ENCODE data around the gene CMTR1.

Gene CMTR1

DNA sequence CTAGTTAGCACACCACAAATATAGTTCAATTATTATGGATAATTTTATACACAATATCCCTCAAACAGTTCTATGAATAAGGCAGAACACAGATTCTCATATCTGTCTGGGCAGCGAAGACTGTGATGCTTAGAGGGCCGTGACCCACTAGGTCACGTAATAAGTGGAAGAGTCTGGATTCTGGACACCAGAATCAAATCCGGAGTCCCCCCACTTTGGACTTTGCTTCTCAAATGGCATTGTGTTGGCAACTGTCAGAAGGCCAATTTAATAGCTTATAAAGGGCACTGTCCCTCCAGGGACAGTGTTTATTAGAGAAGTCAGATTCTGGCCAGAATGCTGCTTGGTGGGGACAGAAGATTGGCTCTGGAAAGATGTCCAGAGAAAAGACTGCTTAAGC is 73.5 kb downstream of the CMTR1 start:
- intact Hi-C loops (cut with DNase I) = no loop called here
- DNase-seq = peak in 1 of 10 donors; percentile 5

DNA sequence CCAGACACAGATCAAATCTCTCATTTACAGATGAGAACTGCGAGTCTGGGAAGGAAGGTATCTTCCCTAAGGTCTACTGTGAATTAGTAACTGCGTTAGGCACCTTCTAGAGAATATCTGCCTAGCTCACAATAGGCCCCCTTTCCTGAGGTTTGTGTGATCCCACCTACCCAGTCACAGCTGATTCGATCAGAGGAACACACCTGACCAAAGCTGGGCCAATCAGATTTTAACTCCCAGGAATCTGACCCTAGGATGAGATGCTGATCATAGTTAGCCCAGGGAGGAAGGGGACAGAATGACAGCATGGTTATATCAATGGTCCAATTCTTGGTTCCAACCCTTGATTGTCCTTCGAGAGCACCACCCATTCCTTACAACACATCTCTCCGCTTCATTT is 74.1 kb downstream of the CMTR1 start:
- intact Hi-C loops (cut with DNase I) = no loop called here
- no peak for DNase-seq

GRCh38 chr6:37507690-37508421 is 74.8 kb downstream of the CMTR1 start:
- intact Hi-C loops (cut with DNase I) = no loop called here
- peak in 1 of 10 donors; percentile 1 for DNase-seq

DNA sequence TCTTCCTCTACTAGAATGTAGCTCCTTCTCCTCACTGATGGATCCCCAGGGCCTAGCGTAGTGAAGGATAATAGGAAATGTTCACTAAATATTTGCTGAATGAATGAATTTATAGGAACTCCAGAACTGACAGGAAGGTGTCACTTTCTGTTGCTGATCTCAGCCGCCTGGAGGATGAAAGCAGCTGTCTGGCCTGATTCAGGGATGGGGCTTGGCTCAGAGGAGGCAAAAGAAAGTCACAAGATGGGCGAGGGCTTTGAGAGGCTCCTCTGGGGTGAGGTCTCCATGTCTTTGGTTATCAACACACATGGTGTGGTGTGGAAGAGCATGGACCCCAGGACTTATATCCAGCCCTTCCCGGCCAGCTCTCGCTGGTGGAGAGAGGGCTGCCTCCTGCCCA is 78.2 kb downstream of the CMTR1 start:
- intact Hi-C loops (cut with DNase I) = no loop called here
- peak in 3 of 10 donors; percentile 18 to 71 (median 30) for DNase-seq

GRCh38 chr6:37511910-37512399 is 78.9 kb downstream of the CMTR1 start:
- peak in 3 of 10 donors; percentile 26 to 69 (median 65) for DNase-seq
- intact Hi-C loops (cut with DNase I) = no loop called here

DNA sequence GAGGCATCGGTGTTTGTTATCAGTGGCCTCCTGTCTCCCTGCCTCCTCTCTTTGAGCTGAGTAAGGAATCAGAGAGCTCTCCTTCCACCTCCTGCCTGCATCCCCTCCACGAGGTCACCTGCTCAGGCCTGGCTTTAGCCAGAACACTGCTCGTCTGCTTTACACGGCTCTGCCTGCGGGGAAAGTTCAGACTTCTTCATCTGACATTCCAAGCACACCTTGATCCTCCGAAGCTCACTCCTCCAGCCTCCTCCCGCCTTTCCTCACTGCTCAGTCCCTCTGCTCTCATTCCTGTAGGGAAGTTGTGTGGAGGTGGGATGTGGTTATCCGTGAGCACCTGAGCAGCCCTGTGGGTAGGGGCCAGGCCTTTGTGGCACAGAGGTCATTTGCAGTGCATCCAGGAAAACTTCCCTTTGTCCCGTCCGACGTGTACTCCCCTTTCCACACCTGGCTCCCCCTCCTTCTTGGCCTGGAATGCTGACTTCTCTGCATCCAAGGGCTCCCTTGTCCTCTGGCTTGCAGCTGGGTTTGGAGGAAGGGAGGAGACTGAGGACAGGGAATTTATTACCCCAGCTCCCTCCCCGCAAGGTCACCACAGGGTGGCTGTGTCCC is 79.5 kb downstream of the CMTR1 start:
- intact Hi-C loops (cut with DNase I) = no loop called here
- DNase-seq = peak in 3 of 10 donors; percentile 13 to 35 (median 24)

GRCh38 chr6:37513155-37513554 is 80.1 kb downstream of the CMTR1 start:
- intact Hi-C loops (cut with DNase I) = no loop called here
- peak in 2 of 10 donors; percentile 54 to 59 for DNase-seq

GRCh38 chr6:37513576-37513975 is 80.6 kb downstream of the CMTR1 start:
- intact Hi-C loops (cut with DNase I) = no loop called here

GRCh38 chr6:37514321-37514771 is 81.3 kb downstream of the CMTR1 start:
- intact Hi-C loops (cut with DNase I) = no loop called here
- DNase-seq = peak in 2 of 10 donors; percentile 9 to 12

More at GRCh38 chr6:37513576-37513975, 80.6 kb downstream of the CMTR1 start:
- DNase-seq = peak in 3 of 10 donors; percentile 14 to 76 (median 52)

DNA sequence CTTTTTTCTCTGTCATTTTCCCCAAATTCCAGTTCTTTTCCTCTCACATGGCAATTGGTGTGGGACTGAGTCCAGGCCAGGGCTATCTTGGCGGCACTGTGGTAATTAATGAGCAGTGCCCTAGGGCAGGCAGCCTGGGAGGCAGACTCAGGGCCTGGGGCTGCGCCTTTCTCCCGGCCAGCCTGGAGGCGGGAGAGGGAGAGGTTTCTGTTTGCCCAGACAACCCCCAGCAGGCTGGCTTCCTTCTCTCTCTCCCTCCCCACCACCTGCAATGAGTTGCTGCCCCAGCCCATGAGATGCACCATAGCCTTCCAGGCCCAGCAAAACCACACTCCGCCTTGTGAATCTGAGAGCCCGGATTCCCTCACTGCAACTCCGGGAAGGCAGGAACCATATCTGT is 81.8 kb downstream of the CMTR1 start:
- intact Hi-C loops (cut with DNase I) = no loop called here
- DNase-seq = peak in 5 of 10 donors; percentile 24 to 84 (median 72)

GRCh38 chr6:37515712-37516075 is 82.7 kb downstream of the CMTR1 start:
- peak in 1 of 10 donors; percentile 64 for DNase-seq
- intact Hi-C loops (cut with DNase I) = no loop called here

DNA sequence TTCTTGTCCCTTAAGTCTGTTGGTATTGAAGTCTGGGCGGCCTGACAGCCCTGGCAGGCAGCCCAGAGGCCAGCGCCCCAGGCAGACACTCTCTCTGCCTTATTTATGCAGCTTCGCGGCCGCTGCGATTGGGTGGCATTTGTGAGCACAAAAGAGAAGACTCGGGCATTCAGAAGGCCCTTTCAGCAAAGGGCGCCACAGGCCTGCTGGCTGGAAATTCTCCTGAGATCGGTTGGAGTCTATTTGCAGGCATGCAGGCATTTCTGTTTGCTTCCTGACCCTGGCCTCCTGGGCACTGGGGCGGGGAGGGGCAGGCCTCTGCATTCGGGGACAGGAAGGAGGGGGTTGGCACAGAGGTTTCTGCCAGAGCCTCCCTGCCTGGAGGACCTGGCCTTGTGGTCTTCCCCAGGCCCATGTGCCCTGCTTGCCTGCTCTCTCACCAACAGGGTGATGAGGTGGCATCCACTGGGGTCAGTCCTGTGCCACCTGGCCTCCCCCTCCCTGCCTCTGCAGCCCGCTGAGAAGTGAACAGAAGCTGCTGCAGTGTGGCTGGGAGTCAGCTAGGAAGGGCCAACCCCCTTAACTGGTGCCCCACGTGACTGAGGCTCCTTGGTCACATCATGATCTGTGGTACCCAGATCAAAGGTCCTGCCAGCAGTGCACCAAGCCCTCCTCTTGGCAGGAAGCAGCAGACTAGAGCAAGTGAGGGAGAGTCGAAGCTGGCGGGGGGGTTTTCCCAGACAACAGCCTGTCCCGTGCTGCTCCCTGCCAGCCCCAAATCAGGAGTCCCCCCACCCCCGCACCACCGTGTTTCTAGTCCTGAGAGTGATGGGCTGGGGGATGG is 83.3 kb downstream of the CMTR1 start:
- intact Hi-C loops (cut with DNase I) = no loop called here
- peak in 9 of 10 donors; percentile 44 to 93 (median 60) for DNase-seq

GRCh38 chr6:37516920-37517405 is 83.9 kb downstream of the CMTR1 start:
- intact Hi-C loops (cut with DNase I) = no loop called here

DNA sequence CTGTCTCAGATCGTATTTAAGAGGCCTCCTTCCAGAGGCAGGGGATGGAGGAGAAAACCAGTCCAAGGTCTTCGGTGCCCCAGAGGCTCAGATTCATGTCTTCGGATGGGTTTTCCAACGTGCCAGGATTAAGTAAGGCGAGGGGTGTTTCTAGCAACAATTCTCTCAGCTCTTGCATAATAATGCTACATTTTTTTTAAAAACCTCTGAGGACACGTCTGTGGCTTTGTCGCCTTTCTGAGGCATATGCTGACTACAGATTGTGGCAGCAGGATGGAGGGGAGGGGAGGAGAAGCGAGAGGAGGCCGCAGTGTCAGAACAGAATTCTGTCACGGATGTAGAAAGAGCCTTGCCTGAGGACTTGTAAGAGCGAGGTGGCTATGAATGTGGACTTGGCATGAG is 84.4 kb downstream of the CMTR1 start:
- intact Hi-C loops (cut with DNase I) = no loop called here
- DNase-seq = peak in 2 of 10 donors; percentile 8 to 49

More at GRCh38 chr6:37516920-37517405, 83.9 kb downstream of the CMTR1 start:
- DNase-seq = peak in 2 of 10 donors; percentile 51 to 69

DNA sequence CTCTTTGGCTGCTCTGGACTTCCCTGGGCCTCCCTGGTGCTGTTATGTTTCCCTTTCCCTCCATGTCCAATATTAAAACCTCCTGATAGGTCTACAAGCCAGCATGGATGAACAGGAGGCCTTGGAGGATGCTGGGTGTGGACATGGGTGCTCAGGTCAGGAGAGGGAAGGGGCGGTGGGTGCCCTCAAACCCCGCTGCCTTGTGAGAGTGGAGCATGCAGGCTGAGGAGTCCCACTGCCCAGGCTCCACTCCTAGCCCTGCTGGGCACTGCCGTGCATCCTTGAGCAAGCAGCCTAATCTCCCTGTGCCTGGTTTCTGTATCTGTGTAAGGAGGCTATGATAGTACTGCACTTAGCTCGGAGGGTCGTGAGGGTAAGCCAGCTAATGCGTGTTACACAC is 85.1 kb downstream of the CMTR1 start:
- intact Hi-C loops (cut with DNase I) = no loop called here
- DNase-seq = peak in 2 of 10 donors; percentile 20 to 52

DNA sequence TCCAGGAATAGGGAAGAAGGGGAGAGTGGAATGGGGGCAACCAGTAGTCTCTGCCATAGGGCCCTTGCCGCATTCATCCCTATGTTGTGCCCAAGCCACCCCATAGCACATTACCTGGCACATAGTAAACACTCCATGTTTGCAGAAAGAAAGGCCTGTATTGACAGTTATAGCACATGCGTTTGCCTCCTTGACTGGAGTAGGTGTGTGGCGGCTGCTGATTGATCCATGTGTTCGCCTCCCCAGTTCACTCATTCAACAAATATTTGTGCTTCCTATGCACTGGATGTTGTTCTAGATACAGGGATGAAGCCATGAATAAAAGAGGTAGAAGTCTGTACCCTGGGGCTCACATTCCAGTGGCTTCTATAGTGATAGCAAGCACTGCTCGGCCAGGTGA is 86.4 kb downstream of the CMTR1 start:
- intact Hi-C loops (cut with DNase I) = no loop called here
- peak in 2 of 10 donors; percentile 1 to 18 for DNase-seq

- peak in 2 of 10 donors; percentile 31 to 32 for DNase-seq
- intact Hi-C loops (cut with DNase I) = no loop called here
Observed at GRCh38 chr6:37520926-37521325, 87.9 kb downstream of the CMTR1 start.

GRCh38 chr6:37521674-37522073 is 88.7 kb downstream of the CMTR1 start:
- intact Hi-C loops (cut with DNase I) = no loop called here
- no peak for DNase-seq

GRCh38 chr6:37522836-37523235 is 89.8 kb downstream of the CMTR1 start:
- intact Hi-C loops (cut with DNase I) = no loop called here
- peak in 1 of 10 donors; percentile 37 for DNase-seq

GRCh38 chr6:37523412-37523811 is 90.4 kb downstream of the CMTR1 start:
- intact Hi-C loops (cut with DNase I) = no loop called here
- DNase-seq = peak in 1 of 10 donors; percentile 9

Measured in posterior cingulate gyrus (tissue), 11 donors.